Stimulated activated memory B cell treated with anti-CD40 and anti-IgM and Interleukin-4, amounts not matched to agents 10 μg/mL and 1 μg/mL and 100 μg/mL, for 72 hours (primary cell): Measurements from ENCODE around the gene NHS.
"Not testable (repeated sequence)": the region's sequence is repeated elsewhere in the genome, so short reads cannot be mapped to it uniquely, and the experiment has no call there.

ENCODE experiments used
- ATAC-seq: fragments of 150-1000 bp; cut with Tn5 transposase; 2 replicates; pipeline ENCODE4 v1.10.0; 2021
- H3K27ac Mint-ChIP-seq: one replicate; pipeline ENCODE4 v1.8.0; 2022; ENCODE audit warnings: mild to moderate bottlenecking, mixed read lengths
- H3K27me3 Mint-ChIP-seq: one replicate; pipeline ENCODE4 v1.8.0; 2022; ENCODE audit warnings: mixed read lengths
- H3K36me3 Mint-ChIP-seq: one replicate; pipeline ENCODE4 v1.8.0; 2022; ENCODE audit warnings: mixed read lengths
- H3K4me1 Mint-ChIP-seq: one replicate; pipeline ENCODE4 v1.8.0; 2022; ENCODE audit warnings: mixed read lengths
- H3K4me3 Mint-ChIP-seq: one replicate; pipeline ENCODE4 v1.8.0; 2022; ENCODE audit warnings: mild to moderate bottlenecking, moderate library complexity, mixed read lengths
- H3K9me3 Mint-ChIP-seq: one replicate; pipeline ENCODE4 v1.8.0; 2022; ENCODE audit warnings: mixed read lengths

The NHS gene

GRCh38 chrX:17553469-17553868, 178.5 kb downstream of the NHS start:
- no peaks in the 10 kb centered on the region for H3K9me3 Mint-ChIP-seq
- no peaks in the 10 kb centered on the region for H3K27me3 Mint-ChIP-seq
- H3K4me1 Mint-ChIP-seq, result no peaks in the 10 kb centered on the region
- no peaks in the 10 kb centered on the region for H3K36me3 Mint-ChIP-seq
- no peak for ATAC-seq
- no peak overlapping the region for H3K27ac Mint-ChIP-seq
- H3K4me3 Mint-ChIP-seq, result no peak overlapping the region

- Mint-ChIP-seq H3K4me1 (no peaks in the 10 kb centered on the region), H3K27ac (no peak overlapping the region), H3K4me3 (no peak overlapping the region), H3K9me3 (no peaks in the 10 kb centered on the region), H3K27me3 (no peaks in the 10 kb centered on the region), H3K36me3 (no peaks in the 10 kb centered on the region)
- ATAC-seq, result no peak
These were observed 179.0 kb downstream of the NHS start for GRCh38 chrX:17553961-17554482.

- H3K36me3 Mint-ChIP-seq, result no peaks in the 10 kb centered on the region
- no peak for ATAC-seq
- H3K27ac Mint-ChIP-seq, result no peak overlapping the region
- no peak overlapping the region for H3K4me3 Mint-ChIP-seq
- H3K27me3 Mint-ChIP-seq, result no peaks in the 10 kb centered on the region
- no peaks in the 10 kb centered on the region for H3K4me1 Mint-ChIP-seq
- no peaks in the 10 kb centered on the region for H3K9me3 Mint-ChIP-seq
These were observed 179.9 kb downstream of the NHS start for GRCh38 chrX:17554914-17555313.

- no peak for ATAC-seq
- Mint-ChIP-seq H3K27ac (no peak overlapping the region), H3K4me1 (no peaks in the 10 kb centered on the region), H3K9me3 (no peaks in the 10 kb centered on the region), H3K36me3 (no peaks in the 10 kb centered on the region), H3K27me3 (no peaks in the 10 kb centered on the region), H3K4me3 (no peak overlapping the region)
These were observed 180.8 kb downstream of the NHS start for GRCh38 chrX:17555846-17556245.

- ATAC-seq, result no peak
- Mint-ChIP-seq H3K4me1 (no peaks in the 10 kb centered on the region), H3K9me3 (no peaks in the 10 kb centered on the region), H3K36me3 (no peaks in the 10 kb centered on the region), H3K27me3 (no peaks in the 10 kb centered on the region), H3K27ac (no peak overlapping the region), H3K4me3 (no peak overlapping the region)
These were observed 184.9 kb downstream of the NHS start for GRCh38 chrX:17559728-17560379.

GRCh38 chrX:17560385-17560784, 185.4 kb downstream of the NHS start:
- Mint-ChIP-seq H3K27me3 (no peaks in the 10 kb centered on the region), H3K36me3 (no peaks in the 10 kb centered on the region), H3K9me3 (no peaks in the 10 kb centered on the region)

GRCh38 chrX:17563076-17563475, 188.1 kb downstream of the NHS start:
- H3K27me3 Mint-ChIP-seq, result no peaks in the 10 kb centered on the region
- H3K27ac Mint-ChIP-seq, result no peak overlapping the region
- no peaks in the 10 kb centered on the region for H3K4me1 Mint-ChIP-seq
- no peak for ATAC-seq
- H3K4me3 Mint-ChIP-seq, result no peak overlapping the region
- no peaks in the 10 kb centered on the region for H3K9me3 Mint-ChIP-seq
- no peaks in the 10 kb centered on the region for H3K36me3 Mint-ChIP-seq

More at GRCh38 chrX:17560385-17560784, 185.4 kb downstream of the NHS start:
- Mint-ChIP-seq H3K27ac (no peak overlapping the region), H3K4me1 (no peaks in the 10 kb centered on the region), H3K4me3 (no peak overlapping the region)
- ATAC-seq, result no peak

GRCh38 chrX:17563515-17563914, 188.5 kb downstream of the NHS start:
- ATAC-seq, result no peak

GRCh38 chrX:17564689-17565409, 189.8 kb downstream of the NHS start:
- Mint-ChIP-seq H3K4me3 (no peak overlapping the region), H3K27me3 (no peaks in the 10 kb centered on the region), H3K4me1 (no peaks in the 10 kb centered on the region), H3K27ac (no peak overlapping the region), H3K36me3 (no peaks in the 10 kb centered on the region), H3K9me3 (no peaks in the 10 kb centered on the region)
- ATAC-seq, result no peak

More at GRCh38 chrX:17563515-17563914, 188.5 kb downstream of the NHS start:
- Mint-ChIP-seq H3K27me3 (no peaks in the 10 kb centered on the region), H3K27ac (no peak overlapping the region), H3K4me3 (no peak overlapping the region), H3K4me1 (no peaks in the 10 kb centered on the region), H3K36me3 (no peaks in the 10 kb centered on the region), H3K9me3 (no peaks in the 10 kb centered on the region)

- Mint-ChIP-seq H3K9me3 (no peaks in the 10 kb centered on the region), H3K4me3 (no peak overlapping the region), H3K4me1 (no peaks in the 10 kb centered on the region), H3K27me3 (no peaks in the 10 kb centered on the region), H3K27ac (no peak overlapping the region), H3K36me3 (no peaks in the 10 kb centered on the region)
- no peak for ATAC-seq
These were observed 191.7 kb downstream of the NHS start for GRCh38 chrX:17566740-17567139.

GRCh38 chrX:17567187-17567586, 192.2 kb downstream of the NHS start:
- Mint-ChIP-seq H3K9me3 (no peaks in the 10 kb centered on the region), H3K36me3 (no peaks in the 10 kb centered on the region), H3K4me3 (no peak overlapping the region), H3K27ac (no peak overlapping the region), H3K4me1 (no peaks in the 10 kb centered on the region), H3K27me3 (no peaks in the 10 kb centered on the region)
- no peak for ATAC-seq

- Mint-ChIP-seq H3K27ac (no peak overlapping the region), H3K4me3 (no peak overlapping the region), H3K27me3 (no peaks in the 10 kb centered on the region), H3K9me3 (no peaks in the 10 kb centered on the region), H3K36me3 (no peaks in the 10 kb centered on the region), H3K4me1 (no peaks in the 10 kb centered on the region)
- no peak for ATAC-seq
These were observed 192.8 kb downstream of the NHS start for GRCh38 chrX:17567821-17568220.

- not testable (repeated sequence) for H3K9me3 Mint-ChIP-seq, H3K27ac Mint-ChIP-seq, H3K4me1 Mint-ChIP-seq, H3K27me3 Mint-ChIP-seq, ATAC-seq, H3K36me3 Mint-ChIP-seq, H3K4me3 Mint-ChIP-seq
These were observed 193.8 kb downstream of the NHS start for GRCh38 chrX:17568804-17569203.

GRCh38 chrX:17579026-17579425, 204.0 kb downstream of the NHS start:
- Mint-ChIP-seq H3K36me3 (no peaks in the 10 kb centered on the region), H3K27me3 (peaks cover 25% of the 10 kb centered on the region), H3K27ac (no peak overlapping the region), H3K9me3 (no peaks in the 10 kb centered on the region), H3K4me1 (no peaks in the 10 kb centered on the region), H3K4me3 (no peak overlapping the region)
- no peak for ATAC-seq

GRCh38 chrX:17580539-17581152, 205.6 kb downstream of the NHS start:
- H3K27ac Mint-ChIP-seq, result no peak overlapping the region
- no peaks in the 10 kb centered on the region for H3K36me3 Mint-ChIP-seq
- no peak for ATAC-seq
- H3K4me3 Mint-ChIP-seq, result no peak overlapping the region
- H3K4me1 Mint-ChIP-seq, result no peaks in the 10 kb centered on the region
- H3K9me3 Mint-ChIP-seq, result no peaks in the 10 kb centered on the region
- peaks cover 17% of the 10 kb centered on the region for H3K27me3 Mint-ChIP-seq

GRCh38 chrX:17581641-17582040, 206.6 kb downstream of the NHS start:
- H3K9me3 Mint-ChIP-seq, result no peaks in the 10 kb centered on the region
- H3K27ac Mint-ChIP-seq, result no peak overlapping the region
- H3K36me3 Mint-ChIP-seq, result no peaks in the 10 kb centered on the region
- no peak for ATAC-seq
- H3K27me3 Mint-ChIP-seq, result peaks cover 15% of the 10 kb centered on the region
- no peaks in the 10 kb centered on the region for H3K4me1 Mint-ChIP-seq
- no peak overlapping the region for H3K4me3 Mint-ChIP-seq
